K562 (cell line): ENCODE results near the gene ODAD3. TPM values are rescaled to one million over a fixed set of nuclear protein-coding genes. Genes with fewer than 3 reads are reported as not detected.

ENCODE experiments used
- ATAC-seq: fragments of 200-7000 bp; cut with Tn5 transposase; 3 replicates; pipeline ENCODE4 v1.9.1; 2020; ENCODE audit warnings: moderate library complexity
- BruUV-seq: library from RNA; stranded (reverse); fragments of 400-500 nt; replicated peaks from 2 replicates; lab custom pipeline; 2021; lab: Mats Ljungman, UMichigan
- CTCF ChIA-PET: fragments of 300-600 bp; formaldehyde crosslinking; extraction: SDS; loops from one replicate; lab custom pipeline; 2021; ENCODE audit warnings: low intra/inter-chr PET ratio; lab: Yijun Ruan, JAX
- POLR2A ChIA-PET: fragments of 300-600, 350-650 bp; sonication (Branson Sonifier 250); formaldehyde crosslinking; extraction: SDS; loops from one replicate; lab custom pipeline; 2021; ENCODE audit warnings: antibody characterized with exemption, inconsistent platforms; lab: Yijun Ruan, JAX
- DNase-seq, 4 experiments: peaks; one replicate each; pipeline versions ENCODE4 v3.0.0 to v3.0.0-alpha.2; 2011 to 2018; ENCODE audit warnings: low spot score in 3 of 4, mixed read lengths in 3 of 4; ENCODE audit errors: extremely low read depth in 1 of 4
- FAIRE-seq: peaks from 2 replicates; lab custom pipeline; 2011; peaks lifted over from hg19 to GRCh38; lab: Jason Lieb, UNC
- H2AFZ ChIP-seq: 2 replicates; pipeline ENCODE4 v1.6.0; 2011; ENCODE audit warnings: low read depth, low read length, control low read depth, inconsistent platforms
- H3K27ac ChIP-seq: fragments of 200-600 bp; 3 replicates; pipeline ENCODE4 v1.8.0; 2011; ENCODE audit warnings: low read depth, mild to moderate bottlenecking, control low read depth, inconsistent platforms, low read length, moderate library complexity, mixed read lengths; ENCODE audit errors: extremely low read depth
- H3K27me3 ChIP-seq, 2 experiments: fragments of 300-600 bp in 1 of 2; 2 replicates in 1 of 2; 3 replicates in 1 of 2; pipeline versions ENCODE4 v1.6.0 to v1.8.0; 2011; ENCODE audit warnings: inconsistent platforms in 2 of 2, low read length in 2 of 2, mild to moderate bottlenecking in 1 of 2, mixed read lengths in 1 of 2, moderate library complexity in 1 of 2; ENCODE audit not compliant: control insufficient read depth in 2 of 2, insufficient read depth in 2 of 2
- H3K36me3 ChIP-seq: fragments of 300-600 bp; 3 replicates; pipeline ENCODE4 v1.8.0; 2011; ENCODE audit warnings: mild to moderate bottlenecking, low read length, inconsistent platforms; ENCODE audit not compliant: control insufficient read depth, insufficient read depth
- H3K4me1 ChIP-seq, 2 experiments: fragments of 200-600 bp in 1 of 2; replicated peaks in 1 of 2; 2 replicates in 1 of 2; 3 replicates in 1 of 2; pipeline versions ENCODE4 v1.5.1 to v1.8.0; 2011; ENCODE audit warnings: inconsistent platforms in 2 of 2, low read length in 2 of 2, mild to moderate bottlenecking in 1 of 2, mixed read lengths in 1 of 2, moderate library complexity in 1 of 2; ENCODE audit not compliant: control insufficient read depth in 2 of 2, insufficient read depth in 2 of 2
- H3K4me2 ChIP-seq: 2 replicates; pipeline ENCODE4 v1.6.1; 2011; ENCODE audit warnings: low read length, control low read depth, inconsistent platforms, mixed read lengths; ENCODE audit not compliant: insufficient read depth
- H3K4me3 ChIP-seq: fragments of 200-600 bp; sonication (generic), shearing (Covaris generic); 2 replicates; pipeline ENCODE4 v1.5.1; 2016; ENCODE audit warnings: control low read depth, inconsistent platforms
- H3K79me2 ChIP-seq: fragments of 200-600 bp; 3 replicates; pipeline ENCODE4 v1.8.0; 2011; ENCODE audit warnings: low read length, inconsistent platforms; ENCODE audit not compliant: control insufficient read depth, insufficient read depth
- H3K9ac ChIP-seq, 2 experiments: 2 replicates each; pipeline versions ENCODE4 v1.6.0 to v1.6.1; 2011; ENCODE audit warnings: low read depth in 2 of 2, low read length in 2 of 2, control low read depth in 1 of 2, inconsistent platforms in 1 of 2, mild to moderate bottlenecking in 1 of 2, mixed read lengths in 1 of 2; ENCODE audit not compliant: insufficient read depth in 1 of 2
- H3K9me1 ChIP-seq: one replicate; pipeline ENCODE4 v1.6.0; 2011; ENCODE audit warnings: inconsistent platforms, mild to moderate bottlenecking, low read length, moderate library complexity; ENCODE audit not compliant: control insufficient read depth, insufficient read depth
- H3K9me3 ChIP-seq: replicated peaks from 2 replicates; pipeline ENCODE4 v1.5.1; 2011; ENCODE audit warnings: low read depth, low read length, inconsistent platforms; ENCODE audit not compliant: control insufficient read depth, insufficient read depth
- H4K20me1 ChIP-seq: replicated peaks from 2 replicates; pipeline ENCODE4 v1.6.1; 2011; ENCODE audit warnings: low read length, inconsistent platforms, mixed read lengths; ENCODE audit not compliant: control insufficient read depth, insufficient read depth
- EGR1 ChIP-seq: fragments of 450-650 bp; conservative IDR thresholded peaks from 2 replicates; pipeline ENCODE4 v1.6.1; 2017; ENCODE audit warnings: mild to moderate bottlenecking
- NFATC3 ChIP-seq: fragments of 450-650 bp; IDR thresholded peaks from 2 replicates; pipeline ENCODE4 v1.6.1; 2017; ENCODE audit warnings: mild to moderate bottlenecking
- ZC3H8 ChIP-seq: fragments of 450-650 bp; IDR thresholded peaks from 2 replicates; pipeline ENCODE4 v1.6.1; 2017
- ZNF407 ChIP-seq: fragments of 450-650 bp; IDR thresholded peaks from 2 replicates; pipeline ENCODE4 v1.6.1; 2016; ENCODE audit warnings: low read depth
- ZNF75A ChIP-seq: fragments of 450-650 bp; formaldehyde crosslinking; IDR thresholded peaks from 2 replicates; pipeline ENCODE4 v1.4.0; 2020; ENCODE audit warnings: mild to moderate bottlenecking
- WGBS: fragments of 100-300 bp; shearing (Covaris generic); methylation state at CpG from one replicate; pipeline ENCODE4 v1.1.6; 2016; ENCODE audit warnings: low coverage, mixed read lengths; ENCODE audit not compliant: insufficient coverage; ENCODE audit errors: missing lambda C conversion rate; 5-methylcytosine and 5-hydroxymethylcytosine counted together
- in situ Hi-C: fragments of 300-500 bp; cut with MboI; formaldehyde crosslinking; loops from 4 replicates; pipeline ENCODE4 v1.15.0; 2018; ENCODE audit warnings: inconsistent platforms, mixed read lengths
- intact Hi-C: fragments of 100-400 bp; cut with micrococcal nuclease; formaldehyde crosslinking; loops from 2 replicates; pipeline ENCODE4 v1.14.2; 2022
- polyA plus RNA-seq, 8 experiments: library from polyadenylated mRNA; depleted of rRNA in 4 of 8; stranded (reverse) in 5 of 8; unstranded in 3 of 8; fragments of >200 nt; fragmentation: Nextera tagmentation in 2 of 8; fragmentation: Illumina TruSeq in 1 of 8; extraction: Ambion mirVana in 2 of 8; extraction: Trizol in 1 of 8; gene quantifications; 2 replicates each; pipeline versions ENCODE4 v1.2.1 to v1.2.3, GENCODE V29; 2011 to 2014; ENCODE audit warnings: inconsistent platforms in 1 of 8, missing spikeins in 1 of 8
- total RNA-seq, 7 experiments: library from RNA; depleted of rRNA in 6 of 7; stranded (reverse); fragments of >200 nt in 6 of 7; fragmentation: Illumina TruSeq in 2 of 7; extraction: Trizol in 2 of 7; gene quantifications; 2 replicates each; pipeline versions ENCODE4 v1.2.1 to v1.2.3, GENCODE V29; 2011 to 2021; ENCODE audit warnings: low replicate concordance in 1 of 7

ODAD3 gene
- total and polyA plus RNA-seq, 9 of the 15 experiments (the other 6 are each of a cell fraction or from before 2014, with no cell fraction given): 0.07 to 0.72 (median 0.14) TPM; not detected in 2

- peaks cover 2 to 63% of the 10 kb centered on the region in 2 experiments; a peak in 3 of 5 replicates for H3K4me1 ChIP-seq
- FAIRE-seq (no peak), DNase-seq (peak in 2 of 4 experiments; percentile 18 to 23)
- POLR2A ChIA-PET: interaction anchor here (0.9 to 1.2 kb wide), 2 partner anchors 10 to 49 kb away, joined by 3 to 5 read pairs; partner anchors contain the start of gene SWSAP1
- BruUV-seq: no TSS peak
- H3K4me2 ChIP-seq: no peak overlapping the region
- in situ Hi-C loops: no loop called here
- peak overlapping the region in 1 of 2 experiments; percentile 20; a peak in 1 of 4 replicates for H3K9ac ChIP-seq
- TF ChIP-seq ZNF75A (CRISPR knock-in tag) (no peak), NFATC3 (no peak), EGR1 (0 out of 2 replicates have a peak, but pooled peaks have one; percentile 10), ZC3H8 (no peak), ZNF407 (no peak)
- TF ChIP-seq, all 486 proteins: peak for 1
- H3K36me3 ChIP-seq: no peaks in the 10 kb centered on the region
- H3K79me2 ChIP-seq: no peaks in the 10 kb centered on the region
- 32% methylated on average over 9 of the region's 22 CpGs for WGBS
- no peak overlapping the region for H3K4me3 ChIP-seq
- CTCF ChIA-PET: no interaction called here
- intact Hi-C loops: no loop called here
- H3K27ac ChIP-seq: no peak overlapping the region
- no peak for ATAC-seq
- no peaks in the 10 kb centered on the region for H3K9me1 ChIP-seq
- H3K9me3 ChIP-seq: no peaks in the 10 kb centered on the region; the same call in 1 of the 2 replicates
- peaks cover 2 to 19% of the 10 kb centered on the region in 2 experiments; a peak in 3 of 5 replicates for H3K27me3 ChIP-seq
- H4K20me1 ChIP-seq: no peaks in the 10 kb centered on the region
- no peak overlapping the region for H2AFZ ChIP-seq
Observed at GRCh38 chr19:11423791-11424181, 11.1 kb downstream of the ODAD3 start.
